NB4 (cell line): ENCODE results near the gene ENTPD2.
A peak's percentile ranks its signal among the peaks of the same experiment; 100 is the strongest.

ENCODE experiments used
- DNase-seq: peaks from one replicate; pipeline ENCODE4 v3.0.0; 2010; ENCODE audit warnings: low read depth
- H3K4me3 ChIP-seq: one replicate; pipeline ENCODE4 v1.5.1; 2011; ENCODE audit warnings: mild to moderate bottlenecking, low read depth, low read length, moderate library complexity
- CTCF ChIP-seq: IDR thresholded peaks from one replicate; pipeline ENCODE4 v1.5.1; 2012; ENCODE audit warnings: low read depth, low read length
- MAX ChIP-seq: IDR thresholded peaks from 2 replicates; pipeline ENCODE4 v1.6.1; 2011; ENCODE audit warnings: low read depth, low read length
- MYC ChIP-seq: IDR thresholded peaks from 2 replicates; pipeline ENCODE4 v1.6.1; 2011; ENCODE audit warnings: low read depth, low read length
- POLR2A ChIP-seq: IDR thresholded peaks from 2 replicates; pipeline ENCODE4 v1.6.1; 2011; ENCODE audit warnings: mild to moderate bottlenecking; ENCODE audit not compliant: insufficient read length; ENCODE audit errors: extremely low read depth

ENTPD2 gene

DNA sequence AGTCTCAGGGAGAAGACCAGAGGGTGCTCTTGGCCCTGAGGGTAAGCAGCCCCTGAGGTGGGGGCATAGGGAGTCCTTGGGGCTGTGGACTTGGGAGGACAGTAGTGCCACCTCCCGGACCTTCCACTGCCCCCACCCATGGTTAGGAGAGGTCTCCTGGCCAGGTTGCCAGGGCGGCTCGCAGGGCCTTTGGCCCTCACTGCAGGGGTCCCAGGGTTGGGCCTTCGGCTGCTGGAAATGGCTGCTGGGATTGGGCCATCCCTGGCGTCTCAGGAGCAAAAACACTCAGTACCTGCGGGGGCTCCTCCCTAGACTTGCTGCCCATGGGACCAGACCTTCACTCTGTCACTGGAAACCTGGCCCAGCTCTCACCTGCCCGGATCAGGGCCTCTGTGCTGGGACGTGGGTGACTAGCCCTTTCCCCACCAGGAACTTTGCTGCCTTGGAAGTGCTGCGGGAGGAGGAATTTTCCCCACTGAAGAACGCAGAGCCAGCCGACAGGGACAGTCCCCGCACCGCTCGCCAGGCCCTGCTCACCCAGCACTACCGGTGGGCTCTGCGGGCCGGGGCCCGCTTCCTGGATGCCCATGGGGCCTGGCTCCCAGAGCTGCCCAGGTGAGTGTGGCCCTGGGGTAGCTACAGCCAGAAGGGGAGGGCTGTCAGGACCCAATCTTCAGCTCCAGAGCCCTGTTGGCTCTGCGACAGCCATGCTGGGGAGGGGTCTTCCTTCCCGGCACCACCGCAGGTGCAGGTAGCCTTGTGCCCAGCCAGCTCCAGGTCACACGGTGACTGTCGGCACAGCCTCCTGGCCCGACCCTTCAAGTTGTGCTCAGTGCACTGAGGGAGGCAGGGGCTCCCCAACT is 26.6 kb upstream of the ENTPD2 start:
- H3K4me3 ChIP-seq, result no peak overlapping the region
- no peak for TF ChIP-seq MAX
- TF ChIP-seq MYC, result no peak
- no peak for TF ChIP-seq POLR2A
- TF ChIP-seq CTCF, result no peak
- DNase-seq, result no peak

- no peak overlapping the region for H3K4me3 ChIP-seq
- no peak for DNase-seq
Measured at GRCh38 chr9:137079401-137079787, 25.5 kb upstream of the ENTPD2 start.

GRCh38 chr9:137078701-137079400 is 25.0 kb upstream of the ENTPD2 start:
- H3K4me3 ChIP-seq, result no peak overlapping the region
- TF ChIP-seq POLR2A (no peak), MAX (no peak), CTCF (no peak)
- no peak for DNase-seq

More at GRCh38 chr9:137079401-137079787, 25.5 kb upstream of the ENTPD2 start:
- TF ChIP-seq CTCF (no peak), POLR2A (no peak), MYC (no peak), MAX (no peak)

GRCh38 chr9:137077758-137078693 is 24.2 kb upstream of the ENTPD2 start:
- DNase-seq, result no peak
- no peak overlapping the region for H3K4me3 ChIP-seq
- no peak for TF ChIP-seq CTCF
- TF ChIP-seq MYC, result no peak
- no peak for TF ChIP-seq MAX
- TF ChIP-seq POLR2A, result no peak

DNA sequence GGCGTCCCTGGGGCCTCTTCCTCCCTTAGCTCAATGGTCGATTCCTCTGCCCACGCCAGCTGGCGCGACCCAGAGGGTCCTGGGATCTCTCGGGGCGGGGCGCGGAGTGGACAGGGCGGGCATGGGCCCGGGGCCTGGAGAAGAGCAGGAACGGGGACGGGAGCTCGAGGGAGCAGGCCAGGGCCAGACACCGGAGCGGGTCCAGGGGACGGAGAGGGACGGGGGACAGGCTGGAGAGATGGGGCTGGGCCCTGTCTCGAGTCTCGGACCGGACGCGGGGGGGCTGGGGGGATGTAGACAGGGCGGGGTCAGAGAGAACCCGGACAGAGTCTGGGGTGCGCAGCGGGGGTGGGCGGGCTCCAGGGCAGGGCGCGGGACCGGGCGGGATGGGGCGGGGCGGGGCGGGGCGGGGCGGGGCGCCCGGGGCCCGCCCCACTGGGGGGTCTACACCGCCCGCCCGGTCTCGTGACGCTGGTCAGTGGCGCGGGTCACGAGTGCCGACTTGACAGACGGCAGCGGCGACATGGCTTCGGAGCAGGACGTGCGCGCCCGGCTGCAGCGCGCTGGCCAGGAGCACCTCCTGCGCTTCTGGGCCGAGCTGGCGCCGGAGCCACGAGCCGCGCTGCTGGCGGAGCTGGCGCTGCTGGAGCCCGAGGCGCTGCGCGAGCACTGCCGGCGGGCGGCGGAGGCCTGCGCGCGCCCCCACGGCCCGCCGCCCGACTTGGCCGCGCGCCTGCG is 23.3 kb upstream of the ENTPD2 start, which contains the start of gene UAP1L1:
UAP1L1 (plus strand) TSS at position 508 of the 738 bp plus-strand sequence; CDS start at position 524, 16 bp downstream.
- DNase-seq, result peak; percentile 61
- peak within 1 kb of the TSS; percentile 25 for H3K4me3 ChIP-seq
- no peak for TF ChIP-seq CTCF
- no peak for TF ChIP-seq MYC
- peak; percentile 28 for TF ChIP-seq POLR2A
- TF ChIP-seq MAX, result peak; percentile 32; the same call in 1 of the 2 replicates
